ENCODE results near the gene TLE7. TPM values are rescaled to one million over a fixed set of nuclear protein-coding genes. Genes with fewer than 3 reads are reported as not detected.

TLE7 gene
- total RNA-seq, 2 donors from 2014 or later: 3.9 TPM; not detected in 1

- no peaks in the 10 kb centered on the region for H3K27me3 ChIP-seq (replicated peaks; ENCODE audit: insufficient read depth)
- intact Hi-C loops (cut with DNase I): no loop called here
- H3K9me3 ChIP-seq: no peaks in the 10 kb centered on the region
- no peaks in the 10 kb centered on the region for H3K36me3 ChIP-seq
- no peak overlapping the region for H3K27ac ChIP-seq
- no peak overlapping the region for H3K4me3 ChIP-seq
- no peaks in the 10 kb centered on the region for H3K4me1 ChIP-seq (replicated peaks)
- DNase-seq (ENCODE audit: low spot score): no peak
- WGBS: 92% methylated on average over 4 of the region's 4 CpGs
- TF ChIP-seq CTCF (IDR thresholded peaks at IDR 0.05) (no peak), POLR2A (IDR thresholded peaks at IDR 0.05) (no peak), POLR2AphosphoS5 (IDR thresholded peaks at IDR 0.05) (no peak)
These were observed 34.7 kb upstream of the TLE7 start for GRCh38 chr16:71476457-71477124.

DNA sequence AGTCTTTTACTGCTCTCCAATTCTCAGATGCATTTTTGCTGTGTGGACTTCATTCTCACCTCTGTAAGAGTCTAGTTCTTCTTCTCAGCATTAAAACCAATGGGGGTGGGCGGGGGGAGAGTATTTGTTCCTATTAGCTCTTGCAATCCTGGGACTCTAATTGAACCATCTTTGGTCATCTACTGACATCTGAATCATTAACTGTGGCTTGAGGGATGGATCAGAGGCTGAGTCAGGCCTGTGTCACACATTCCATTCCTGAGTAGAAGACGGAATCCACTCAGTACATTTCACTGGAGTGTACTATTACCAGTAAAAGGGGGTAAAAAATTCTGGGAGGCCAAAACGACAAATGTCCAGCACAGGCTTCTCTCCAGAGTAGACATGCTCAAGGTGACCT lies 33.0 kb upstream of the TLE7 start:
- Histone ChIP-seq H3K4me1 (replicated peaks) (no peaks in the 10 kb centered on the region), H3K36me3 (no peaks in the 10 kb centered on the region), H3K27ac (no peak overlapping the region), H3K9me3 (no peaks in the 10 kb centered on the region), H3K27me3 (replicated peaks; ENCODE audit: insufficient read depth) (no peaks in the 10 kb centered on the region), H3K4me3 (no peak overlapping the region)
- TF ChIP-seq CTCF (IDR thresholded peaks at IDR 0.05) (no peak), POLR2A (IDR thresholded peaks at IDR 0.05) (no peak), POLR2AphosphoS5 (IDR thresholded peaks at IDR 0.05) (no peak)
- DNase-seq (ENCODE audit: low spot score): no peak
- WGBS: 88% methylated on average over 3 of the region's 3 CpGs
- intact Hi-C loops (cut with DNase I): no loop called here

DNA sequence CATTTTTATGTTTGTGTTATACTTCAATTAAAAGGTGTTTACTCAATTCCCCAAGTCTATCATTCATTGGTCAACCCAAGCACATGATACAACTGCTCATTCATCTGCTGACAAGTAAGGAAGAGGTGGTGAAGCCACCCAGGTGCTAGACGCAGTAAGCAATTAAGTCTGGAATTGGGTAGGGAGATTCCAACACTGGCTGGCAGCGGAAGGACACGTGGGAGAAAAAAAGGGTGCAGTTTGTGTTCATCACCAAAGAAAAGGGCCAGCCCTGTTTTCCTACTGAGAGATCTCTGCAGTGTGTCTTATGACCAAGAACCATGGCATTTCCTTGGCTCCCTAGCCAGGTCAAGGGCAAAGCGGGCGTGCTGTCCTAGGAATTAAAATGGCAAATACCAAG lies 32.0 kb upstream of the TLE7 start:
- no peaks in the 10 kb centered on the region for H3K4me1 ChIP-seq (replicated peaks)
- no peaks in the 10 kb centered on the region for H3K36me3 ChIP-seq
- no peak overlapping the region for H3K27ac ChIP-seq
- 96% methylated on average over 5 of the region's 5 CpGs for WGBS
- intact Hi-C loops (cut with DNase I): no loop called here
- no peaks in the 10 kb centered on the region for H3K27me3 ChIP-seq (replicated peaks; ENCODE audit: insufficient read depth)
- DNase-seq (ENCODE audit: low spot score): no peak
- no peak overlapping the region for H3K4me3 ChIP-seq
- no peaks in the 10 kb centered on the region for H3K9me3 ChIP-seq
- TF ChIP-seq CTCF (IDR thresholded peaks at IDR 0.05) (no peak), POLR2A (IDR thresholded peaks at IDR 0.05) (no peak), POLR2AphosphoS5 (IDR thresholded peaks at IDR 0.05) (no peak)

DNA sequence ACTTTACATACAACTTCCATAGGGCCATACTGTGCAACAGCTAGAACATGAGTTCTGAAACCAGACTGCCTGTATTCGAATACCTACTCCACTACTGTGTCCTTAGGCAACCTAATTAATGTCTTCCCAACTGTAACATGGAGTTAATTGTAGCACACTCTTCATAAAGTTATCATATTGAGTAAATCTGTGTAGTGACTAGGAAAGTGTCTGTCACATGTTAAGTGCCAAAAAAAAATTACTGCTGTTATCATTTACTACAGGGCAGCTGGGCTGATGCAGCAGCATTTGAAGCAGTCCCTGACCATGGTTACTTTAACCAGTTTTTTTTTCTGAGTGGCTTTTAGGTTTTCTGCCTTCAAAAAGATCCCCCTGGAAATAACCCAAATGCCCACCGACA lies 31.1 kb upstream of the TLE7 start:
- no peaks in the 10 kb centered on the region for H3K4me1 ChIP-seq (replicated peaks)
- intact Hi-C loops (cut with DNase I): no loop called here
- no peaks in the 10 kb centered on the region for H3K36me3 ChIP-seq
- no peaks in the 10 kb centered on the region for H3K9me3 ChIP-seq
- H3K27me3 ChIP-seq (replicated peaks; ENCODE audit: insufficient read depth): no peaks in the 10 kb centered on the region
- no peak overlapping the region for H3K27ac ChIP-seq
- DNase-seq (ENCODE audit: low spot score): no peak
- H3K4me3 ChIP-seq: no peak overlapping the region
- 94% methylated on average over 2 of the region's 2 CpGs for WGBS
- TF ChIP-seq POLR2AphosphoS5 (IDR thresholded peaks at IDR 0.05) (no peak), POLR2A (IDR thresholded peaks at IDR 0.05) (no peak), CTCF (IDR thresholded peaks at IDR 0.05) (no peak)

DNA sequence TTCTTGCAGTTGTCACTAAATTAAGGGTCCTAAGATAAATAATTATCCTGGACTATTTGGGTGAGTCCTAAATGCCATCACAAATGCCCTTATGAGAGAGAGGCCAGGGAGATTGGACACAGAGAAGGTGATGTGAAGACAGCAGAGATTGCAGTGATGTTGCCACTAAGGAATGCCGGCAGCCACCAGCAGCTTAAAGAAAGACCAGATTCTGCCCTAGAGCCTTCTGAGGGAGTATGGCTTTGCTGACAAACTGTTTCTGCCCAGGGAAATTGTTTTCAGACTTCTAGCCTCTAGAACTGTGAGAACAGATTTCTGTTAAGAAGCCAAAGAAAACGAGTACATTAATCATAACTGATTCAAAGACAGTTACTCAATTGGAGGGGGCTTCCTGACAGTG lies 30.2 kb upstream of the TLE7 start:
- intact Hi-C loops (cut with DNase I): no loop called here
- Histone ChIP-seq H3K27me3 (replicated peaks; ENCODE audit: insufficient read depth) (no peaks in the 10 kb centered on the region), H3K4me3 (no peak overlapping the region), H3K9me3 (no peaks in the 10 kb centered on the region), H3K36me3 (no peaks in the 10 kb centered on the region), H3K4me1 (replicated peaks) (no peaks in the 10 kb centered on the region), H3K27ac (no peak overlapping the region)
- DNase-seq (ENCODE audit: low spot score): no peak
- no peak for TF ChIP-seq POLR2A (IDR thresholded peaks at IDR 0.05)
- no peak for TF ChIP-seq CTCF (IDR thresholded peaks at IDR 0.05)
- no peak for TF ChIP-seq POLR2AphosphoS5 (IDR thresholded peaks at IDR 0.05)
- WGBS: 65% methylated on average over 2 of the region's 2 CpGs
